Measurements from ENCODE around the gene FAM241B. TPM values are rescaled to one million over a fixed set of nuclear protein-coding genes. Genes with fewer than 3 reads are reported as not detected.
A peak's percentile ranks its signal among the peaks of the same experiment; 100 is the strongest.

FAM241B gene
- 5.0 TPM for total RNA-seq
- long read RNA-seq, transcript FAM241B-201 (4 exons, 1,065 nt), result major isoform, 7 of 9 reads
- long read RNA-seq, partial matches to known transcripts, result 0 of 9 reads
- long read RNA-seq, other reads (novel, unspliced or antisense), result 2 of 9 reads

DNA sequence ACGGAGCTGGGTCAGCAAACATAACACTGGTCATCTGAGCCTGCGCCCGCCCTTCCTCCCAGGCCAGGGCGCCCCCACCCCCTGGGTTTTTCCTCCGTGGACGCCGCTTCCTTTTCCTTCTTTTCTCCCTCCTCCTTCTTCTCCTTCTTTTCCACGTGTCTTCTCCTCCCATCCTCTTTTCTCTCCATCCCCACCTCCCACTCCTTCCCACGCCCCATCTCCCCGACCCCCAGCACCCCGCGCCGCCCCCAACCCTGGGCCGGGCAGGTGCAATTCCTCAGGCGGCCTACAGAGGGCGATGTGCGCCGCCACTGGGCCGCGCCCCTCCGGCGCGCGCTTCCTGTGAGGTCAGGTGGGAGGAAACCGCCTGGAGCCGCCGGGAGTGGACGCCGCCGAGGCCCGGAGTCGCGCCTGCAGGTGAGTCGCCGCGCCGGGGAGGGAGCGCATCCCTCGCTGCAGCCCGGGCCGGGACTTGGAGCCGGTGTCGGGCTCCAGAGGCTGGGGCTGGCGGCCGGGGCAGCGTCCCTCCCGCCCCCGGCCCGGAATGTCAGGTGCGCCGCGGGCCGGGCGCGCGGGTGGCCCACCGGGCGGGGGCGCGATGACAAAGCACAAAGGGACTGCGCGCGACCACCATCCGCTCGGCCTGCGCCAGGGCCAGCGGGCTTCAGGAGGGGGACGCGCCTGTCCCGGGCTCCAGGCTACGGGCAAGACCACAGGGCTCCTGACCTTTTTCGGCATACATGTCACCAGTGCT lies at the start of gene FAM241B:
Gene FAM241B, plus strand, starts transcription at position 351 of the 754 bp plus-strand sequence. CDS start 1,497 bp downstream, outside the sequence.
- ATAC-seq, result peak; percentile 96
- no peaks in the 10 kb centered on the region for H3K9me3 ChIP-seq
- H3K27me3 ChIP-seq (ENCODE audit: low read depth), result no peaks in the 10 kb centered on the region
- H3K4me1 ChIP-seq, result peaks cover 15% of the 10 kb centered on the region
- intact Hi-C loops (cut with DNase I), result no loop called here
- peak; percentile 98 for TF ChIP-seq CTCF (IDR thresholded peaks at IDR 0.05)
- peak within 1 kb of the TSS; percentile 66 for H3K4me3 ChIP-seq
- DNase-seq, result peak; percentile 85
- peak within 1 kb of the TSS; percentile 3 for H3K27ac ChIP-seq
- H3K36me3 ChIP-seq, result no peaks in the 10 kb centered on the region

DNA sequence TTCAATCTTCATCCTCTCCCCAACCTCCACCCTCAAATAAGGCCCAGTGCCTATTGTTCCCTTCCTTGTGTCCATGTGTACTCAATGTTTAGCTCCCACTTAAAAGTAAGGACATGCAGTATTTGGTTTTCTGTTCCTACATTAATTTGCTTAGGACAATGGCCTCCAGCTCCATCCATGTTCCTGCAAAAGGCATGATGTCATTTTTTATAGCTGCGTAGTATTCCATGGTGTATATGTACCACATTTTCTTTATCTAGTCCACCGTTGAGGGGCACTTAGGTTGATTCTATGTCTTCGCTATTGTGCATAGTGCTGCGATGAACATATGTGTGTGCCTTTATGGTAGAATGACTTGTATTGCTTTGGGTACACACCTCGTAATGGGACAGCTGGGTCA lies 49.6 kb upstream of the FAM241B start:
- H3K36me3 ChIP-seq, result no peaks in the 10 kb centered on the region
- H3K27ac ChIP-seq, result no peak overlapping the region
- H3K27me3 ChIP-seq (ENCODE audit: low read depth), result peaks cover 54% of the 10 kb centered on the region
- DNase-seq (no peak), ATAC-seq (no peak)
- no peaks in the 10 kb centered on the region for H3K4me1 ChIP-seq
- no peak overlapping the region for H3K4me3 ChIP-seq
- TF ChIP-seq CTCF (IDR thresholded peaks at IDR 0.05), result no peak
- intact Hi-C loops (cut with DNase I), result no loop called here
- no peaks in the 10 kb centered on the region for H3K9me3 ChIP-seq

DNA sequence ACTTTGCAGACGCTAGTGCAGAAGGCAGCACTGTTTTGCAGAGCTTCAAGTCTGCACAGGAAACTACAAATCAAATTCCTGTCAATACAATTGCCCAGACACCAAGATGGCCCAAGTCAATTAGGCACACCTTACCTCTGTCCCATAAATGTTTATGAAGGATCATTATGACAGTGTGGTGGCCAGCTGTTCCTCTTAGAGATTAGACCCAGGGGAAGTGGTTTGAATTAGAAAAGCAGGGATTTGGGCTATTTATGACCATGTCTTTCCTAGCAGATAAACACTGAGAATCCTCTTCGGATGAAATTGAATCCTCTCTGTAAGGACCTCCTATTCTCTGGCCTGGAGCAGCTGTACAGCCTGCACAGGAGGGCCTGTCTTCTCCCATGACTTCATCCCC lies 46.9 kb upstream of the FAM241B start:
- Histone ChIP-seq H3K4me3 (no peak overlapping the region), H3K4me1 (no peaks in the 10 kb centered on the region), H3K27ac (no peak overlapping the region), H3K27me3 (ENCODE audit: low read depth) (peaks cover 29% of the 10 kb centered on the region), H3K36me3 (no peaks in the 10 kb centered on the region), H3K9me3 (no peaks in the 10 kb centered on the region)
- TF ChIP-seq CTCF (IDR thresholded peaks at IDR 0.05), result no peak
- no peak for DNase-seq
- intact Hi-C loops (cut with DNase I), result no loop called here
- ATAC-seq, result no peak

DNA sequence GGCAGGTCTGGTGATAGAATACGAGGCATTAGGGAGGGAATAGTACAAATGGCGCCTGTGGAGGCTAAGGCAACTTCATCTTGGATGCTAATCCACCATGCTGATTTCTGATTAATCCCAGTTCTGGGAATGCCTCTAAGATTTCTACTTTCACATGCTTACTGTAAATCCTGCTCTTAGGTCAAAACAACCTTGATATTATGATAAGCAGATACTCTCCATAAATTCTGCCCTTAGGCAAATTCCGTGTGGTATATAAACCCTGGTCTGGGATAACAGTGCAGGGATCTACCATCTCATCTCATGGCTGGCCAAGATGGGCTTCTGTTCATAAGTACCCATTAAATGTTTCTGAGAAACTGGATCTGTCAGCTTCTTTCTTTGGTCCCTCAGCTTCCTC lies 45.4 kb upstream of the FAM241B start:
- no peaks in the 10 kb centered on the region for H3K9me3 ChIP-seq
- no peaks in the 10 kb centered on the region for H3K4me1 ChIP-seq
- no peak for TF ChIP-seq CTCF (IDR thresholded peaks at IDR 0.05)
- intact Hi-C loops (cut with DNase I), result no loop called here
- no peaks in the 10 kb centered on the region for H3K36me3 ChIP-seq
- H3K4me3 ChIP-seq, result no peak overlapping the region
- ATAC-seq (no peak), DNase-seq (no peak)
- H3K27me3 ChIP-seq (ENCODE audit: low read depth), result peaks cover 18% of the 10 kb centered on the region
- H3K27ac ChIP-seq, result no peak overlapping the region

DNA sequence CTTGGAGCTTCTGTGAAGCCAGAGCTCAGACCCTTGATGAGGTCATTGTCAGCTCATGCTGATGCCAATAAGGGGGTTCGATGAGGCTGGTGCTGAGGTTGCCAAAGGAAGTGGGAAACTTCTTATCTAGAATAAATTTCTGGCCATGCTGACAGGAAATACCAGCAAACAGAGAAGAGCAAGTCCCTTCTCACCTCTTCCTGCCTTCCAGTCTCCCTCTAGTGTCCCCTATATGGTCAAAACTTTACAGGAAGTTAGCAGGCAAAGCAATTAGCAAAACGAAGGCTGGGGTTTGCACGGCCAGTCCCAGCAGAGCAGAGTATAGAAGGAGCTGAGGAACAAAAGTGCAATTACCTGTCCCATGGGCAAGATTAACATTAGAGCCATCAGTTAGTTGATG lies 41.7 kb upstream of the FAM241B start:
- no peak for DNase-seq
- H3K27me3 ChIP-seq (ENCODE audit: low read depth), result no peaks in the 10 kb centered on the region
- no peak overlapping the region for H3K27ac ChIP-seq
- no peaks in the 10 kb centered on the region for H3K4me1 ChIP-seq
- no peaks in the 10 kb centered on the region for H3K36me3 ChIP-seq
- no peak for ATAC-seq
- no peaks in the 10 kb centered on the region for H3K9me3 ChIP-seq
- TF ChIP-seq CTCF (IDR thresholded peaks at IDR 0.05), result no peak
- H3K4me3 ChIP-seq, result no peak overlapping the region
- intact Hi-C loops (cut with DNase I), result no loop called here

All from lower lobe of right lung (tissue), 2 donors.